Duodenal mucosa (tissue), 2 donors: ENCODE results near the gene DNASE1L2.

Experiments used
- H3K27ac ChIP-seq: one replicate; pipeline ENCODE4 v1.7.0; 2013; ENCODE audit warnings: low read depth, low read length
- H3K27me3 ChIP-seq, 2 donors: one replicate each; pipeline ENCODE4 v1.7.0; 2013; ENCODE audit warnings: low read length in 2 of 2, control low read depth in 1 of 2; ENCODE audit not compliant: insufficient read depth in 2 of 2, control insufficient read depth in 1 of 2
- H3K36me3 ChIP-seq, 2 donors: one replicate each; pipeline ENCODE4 v1.7.0; 2013; ENCODE audit warnings: low read length in 2 of 2, control low read depth in 1 of 2; ENCODE audit not compliant: insufficient read depth in 2 of 2, control insufficient read depth in 1 of 2
- H3K4me1 ChIP-seq, 2 donors: one replicate each; pipeline ENCODE4 v1.7.0; 2013; ENCODE audit warnings: low read length in 2 of 2, control low read depth in 1 of 2; ENCODE audit not compliant: insufficient read depth in 2 of 2, control insufficient read depth in 1 of 2
- H3K4me3 ChIP-seq, 2 donors: one replicate each; pipeline ENCODE4 v1.7.0; 2013; ENCODE audit warnings: low read length in 2 of 2, low read depth in 1 of 2
- H3K9ac ChIP-seq, 2 donors: one replicate each; pipeline ENCODE4 v1.7.0; 2013; ENCODE audit warnings: low read length in 2 of 2, low read depth in 1 of 2
- H3K9me3 ChIP-seq, 2 donors: one replicate each; pipeline ENCODE4 v1.7.0; 2013; ENCODE audit warnings: low read length in 2 of 2, control low read depth in 1 of 2; ENCODE audit not compliant: control insufficient read depth in 1 of 2

Gene DNASE1L2

DNA sequence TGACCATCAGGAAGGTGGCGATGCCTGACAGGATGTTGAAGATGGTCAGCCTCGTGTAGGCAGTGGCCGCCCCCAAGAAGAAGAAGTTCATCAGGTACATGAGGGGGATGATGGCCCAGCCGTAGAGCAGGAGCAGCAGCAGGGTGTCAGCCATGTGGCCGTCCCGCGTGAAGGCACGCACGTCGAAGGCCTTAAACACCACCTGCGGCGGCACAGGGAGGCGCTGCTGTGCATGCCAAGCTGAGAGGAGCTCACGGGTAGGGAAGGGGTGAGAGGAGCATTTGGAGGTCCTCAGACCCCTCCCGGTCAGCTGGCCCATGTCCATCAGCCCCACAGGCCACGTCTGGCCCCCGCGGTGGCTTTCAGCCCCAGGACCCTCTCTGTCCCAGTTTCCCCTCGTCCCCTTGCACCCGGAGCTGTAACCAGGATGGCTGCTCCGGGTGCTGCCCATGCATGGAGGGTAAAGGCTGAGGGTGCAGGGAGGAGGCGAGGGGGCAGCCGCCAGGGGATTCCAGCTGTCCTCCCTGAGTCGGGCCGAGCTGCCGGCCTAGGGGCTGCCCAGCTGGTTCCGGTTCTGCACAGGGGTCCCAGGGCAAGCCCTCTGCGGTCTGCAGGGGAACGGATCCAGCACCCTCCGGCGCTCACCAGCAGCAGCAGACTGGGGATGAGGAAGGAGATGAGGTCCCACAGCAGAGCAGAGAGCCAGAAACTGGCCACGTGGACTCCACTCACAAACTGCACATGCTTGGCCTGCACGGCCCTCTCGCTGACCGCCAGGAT lies 48.7 kb downstream of the DNASE1L2 start:
- Histone ChIP-seq H3K36me3 (no peaks in the 10 kb centered on the region), H3K9ac (no peak overlapping the region), H3K27ac (no peak overlapping the region), H3K4me3 (no peak overlapping the region), H3K4me1 (no peaks in the 10 kb centered on the region), H3K9me3 (no peaks in the 10 kb centered on the region), H3K27me3 (no peaks in the 10 kb centered on the region)

DNA sequence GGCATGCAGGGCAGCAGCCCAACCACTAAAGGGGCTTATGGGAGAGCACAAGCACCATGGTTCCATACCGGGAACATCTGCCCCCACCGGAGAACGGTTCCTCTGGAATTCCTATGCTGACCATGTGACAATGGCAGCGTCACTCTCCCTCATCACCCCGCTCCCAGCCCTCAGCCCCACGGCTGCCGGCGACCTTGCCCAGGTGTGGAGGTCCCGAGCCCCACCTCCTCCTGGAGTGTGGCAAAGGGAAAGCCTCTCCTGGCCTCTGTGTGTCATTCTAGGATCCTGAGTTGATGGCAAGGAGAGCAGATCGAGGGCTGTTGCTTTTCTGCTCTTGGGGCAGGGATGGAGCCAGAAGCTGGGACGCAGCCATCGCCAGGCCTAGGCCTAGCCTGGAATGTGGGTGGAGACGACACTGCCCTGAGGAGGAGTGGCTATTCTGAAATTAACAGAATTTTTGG lies 49.5 kb downstream of the DNASE1L2 start:
- H3K4me1 ChIP-seq: no peaks in the 10 kb centered on the region
- no peaks in the 10 kb centered on the region for H3K27me3 ChIP-seq
- H3K4me3 ChIP-seq: no peak overlapping the region
- no peak overlapping the region for H3K27ac ChIP-seq
- H3K9me3 ChIP-seq: no peaks in the 10 kb centered on the region
- no peak overlapping the region for H3K9ac ChIP-seq
- no peaks in the 10 kb centered on the region for H3K36me3 ChIP-seq

DNA sequence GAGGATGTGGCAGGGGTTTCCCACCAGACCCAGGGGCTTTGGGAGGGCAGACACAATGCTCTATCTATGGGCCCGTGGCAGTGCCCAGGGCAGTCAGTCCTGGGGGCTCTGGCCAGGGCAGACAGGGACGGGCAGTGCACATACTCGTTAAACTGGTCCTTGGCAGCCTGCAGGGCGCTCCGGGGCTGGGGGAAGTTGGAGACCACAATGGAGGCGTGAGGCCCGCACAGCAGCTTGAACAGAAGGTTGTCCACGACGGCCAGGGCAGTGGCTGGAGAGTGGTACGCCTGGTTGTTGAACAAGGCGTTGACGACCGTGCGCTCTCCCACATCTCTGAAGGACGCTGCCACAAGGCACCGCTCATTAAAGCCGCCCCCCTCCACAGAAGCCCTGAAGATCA lies 50.3 kb downstream of the DNASE1L2 start:
- H3K27me3 ChIP-seq: no peaks in the 10 kb centered on the region
- no peaks in the 10 kb centered on the region for H3K9me3 ChIP-seq
- no peak overlapping the region for H3K27ac ChIP-seq
- H3K36me3 ChIP-seq: no peaks in the 10 kb centered on the region
- no peaks in the 10 kb centered on the region for H3K4me1 ChIP-seq
- H3K9ac ChIP-seq: no peak overlapping the region
- H3K4me3 ChIP-seq: no peak overlapping the region

DNA sequence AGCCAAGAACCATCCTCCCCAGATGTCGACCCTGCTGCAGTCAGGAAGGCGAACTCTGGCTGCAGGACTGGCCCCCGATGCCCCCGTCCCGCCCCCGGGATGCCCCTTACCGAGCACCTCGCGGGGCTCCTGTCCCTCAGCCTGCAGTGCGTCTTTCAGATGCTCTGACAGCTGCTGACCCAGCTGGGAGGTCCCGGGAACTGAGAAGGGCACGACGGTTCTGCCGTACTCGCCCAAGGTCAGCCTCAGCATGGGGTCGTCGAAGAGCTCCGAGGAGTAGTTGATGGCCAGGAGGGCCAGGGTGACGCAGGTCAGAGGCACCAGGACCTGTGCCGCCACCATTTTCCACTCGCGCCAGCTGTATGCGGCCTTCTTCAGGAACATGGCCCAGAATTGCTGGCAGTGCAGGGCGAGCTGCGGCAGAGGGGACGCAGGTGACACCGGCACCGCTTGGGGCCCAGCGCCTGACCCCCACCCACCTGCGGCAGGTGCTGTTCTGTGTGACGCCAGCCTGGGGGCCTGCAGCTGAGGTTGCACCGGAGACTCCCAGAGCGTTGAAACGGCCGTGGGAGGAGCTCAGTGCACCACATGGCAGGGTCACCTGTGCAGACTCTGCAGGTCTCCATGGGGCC lies 51.8 kb downstream of the DNASE1L2 start:
- no peaks in the 10 kb centered on the region for H3K9me3 ChIP-seq
- H3K36me3 ChIP-seq: no peaks in the 10 kb centered on the region
- no peak overlapping the region for H3K9ac ChIP-seq
- no peak overlapping the region for H3K4me3 ChIP-seq
- H3K27me3 ChIP-seq: no peaks in the 10 kb centered on the region
- no peak overlapping the region for H3K27ac ChIP-seq
- no peaks in the 10 kb centered on the region for H3K4me1 ChIP-seq
